ENCODE measurements around the gene SACS. TPM values are rescaled to one million over a fixed set of nuclear protein-coding genes. Genes with fewer than 3 reads are reported as not detected.

The SACS gene
- total and polyA plus RNA-seq, 2 donors (not counting 3 experiments of a cell fraction or from before 2014, with no cell fraction given), result 14.8 to 72.7 TPM

DNA sequence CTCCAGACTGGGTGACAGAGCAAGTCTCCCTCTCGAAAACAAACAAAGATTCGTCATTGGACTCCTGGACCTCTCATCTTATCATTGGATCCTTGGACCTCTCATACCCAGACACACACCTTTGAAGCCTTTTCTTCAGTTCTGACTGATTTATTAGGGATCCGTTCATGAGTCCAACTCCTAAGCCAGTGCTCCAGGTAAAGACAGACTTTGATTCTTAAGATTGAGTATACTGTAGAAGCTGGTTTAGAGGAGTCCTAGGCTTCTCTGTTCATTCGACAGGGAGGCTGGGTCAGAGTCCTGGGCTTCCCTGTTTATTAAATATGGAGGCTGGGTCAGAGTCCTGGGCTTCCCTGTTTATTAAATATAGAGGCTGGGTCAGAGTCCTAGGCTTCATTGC, 38.7 kb downstream of the SACS start:
- CTCF ChIA-PET, result no interaction called here
- dilution Hi-C loops (cut with MboI; ENCODE audit: extremely low pct_ligation_motif_present, low sequenced_read_pairs), result no loop called here

More for the DNA sequence above, 38.7 kb downstream of the SACS start:
- no peak for DNase-seq (ENCODE audit: low read depth, low spot score)
- BruUV-seq (replicated peaks), result no TSS peak
- Histone ChIP-seq H3K4me3 (replicated peaks in 1 of 3; ENCODE audit: insufficient read depth in 1 of 3, low read depth in 1 of 3, low read length in 3 of 3) (no peak overlapping the region), H3K4me1 (ENCODE audit: control insufficient read depth, extremely low read depth, insufficient read depth, low read length) (no peaks in the 10 kb centered on the region), H3K27me3 (ENCODE audit: control insufficient read depth in 2 of 2, insufficient read depth in 2 of 2, low read length in 2 of 2) (no peaks in the 10 kb centered on the region), H4K20me1 (replicated peaks; ENCODE audit: control insufficient read depth, extremely low read depth, insufficient read depth, low read length) (no peaks in the 10 kb centered on the region), H3K36me3 (ENCODE audit: control insufficient read depth in 2 of 2, extremely low read depth in 1 of 2, insufficient read depth in 2 of 2, low read length in 2 of 2) (no peaks in the 10 kb centered on the region), H3K9me3 (replicated peaks; ENCODE audit: control insufficient read depth, insufficient read depth, low read length) (no peaks in the 10 kb centered on the region), H3K27ac (ENCODE audit: insufficient read depth, low read depth, low read length) (no peak overlapping the region), H3K9me1 (replicated peaks; ENCODE audit: control insufficient read depth, extremely low read depth, insufficient read depth, low read length) (no peaks in the 10 kb centered on the region), H3K79me2 (ENCODE audit: control insufficient read depth, insufficient read depth, low read length) (no peaks in the 10 kb centered on the region), H3K4me2 (ENCODE audit: insufficient read depth, low read length) (no peak overlapping the region), H2AFZ (ENCODE audit: low read depth, low read length) (no peak overlapping the region), H3K9ac (replicated peaks; ENCODE audit: extremely low read depth, insufficient read depth, low read length) (no peak overlapping the region)
- FAIRE-seq, result no peak
- POLR2A ChIA-PET, result no interaction called here
- intact Hi-C loops (cut with micrococcal nuclease), result no loop called here
- TF ChIP-seq JUN (IDR thresholded peaks at IDR 0.05; ENCODE audit: borderline replicate concordance, insufficient read depth, insufficient read length, low read depth) (no peak), FOS (IDR thresholded peaks at IDR 0.05; ENCODE audit: borderline replicate concordance, insufficient read depth, low read length) (no peak), EZH2 (IDR thresholded peaks at IDR 0.05; ENCODE audit: borderline replicate concordance, low read depth, low read length, severe bottlenecking) (no peak), POLR2AphosphoS5 (IDR thresholded peaks at IDR 0.05; ENCODE audit: insufficient read depth, low read depth, low read length) (no peak), MYC (IDR thresholded peaks at IDR 0.05; ENCODE audit: low read depth, low read length) (no peak), GATA2 (IDR thresholded peaks at IDR 0.05; ENCODE audit: insufficient read depth, insufficient read length, low read depth, low read length) (no peak), POLR2A (IDR thresholded peaks at IDR 0.05; ENCODE audit: low read depth, low read length) (no peak)
- TF ChIP-seq, protein P1, sequence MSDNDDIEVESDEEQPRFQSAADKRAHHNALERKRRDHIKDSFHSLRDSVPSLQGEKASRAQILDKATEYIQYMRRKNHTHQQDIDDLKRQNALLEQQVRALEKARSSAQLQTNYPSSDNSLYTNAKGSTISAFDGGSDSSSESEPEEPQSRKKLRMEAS (IDR thresholded peaks at IDR 0.05; ENCODE audit: insufficient read depth, insufficient read length), result no peak
- TF ChIP-seq, protein P2, sequence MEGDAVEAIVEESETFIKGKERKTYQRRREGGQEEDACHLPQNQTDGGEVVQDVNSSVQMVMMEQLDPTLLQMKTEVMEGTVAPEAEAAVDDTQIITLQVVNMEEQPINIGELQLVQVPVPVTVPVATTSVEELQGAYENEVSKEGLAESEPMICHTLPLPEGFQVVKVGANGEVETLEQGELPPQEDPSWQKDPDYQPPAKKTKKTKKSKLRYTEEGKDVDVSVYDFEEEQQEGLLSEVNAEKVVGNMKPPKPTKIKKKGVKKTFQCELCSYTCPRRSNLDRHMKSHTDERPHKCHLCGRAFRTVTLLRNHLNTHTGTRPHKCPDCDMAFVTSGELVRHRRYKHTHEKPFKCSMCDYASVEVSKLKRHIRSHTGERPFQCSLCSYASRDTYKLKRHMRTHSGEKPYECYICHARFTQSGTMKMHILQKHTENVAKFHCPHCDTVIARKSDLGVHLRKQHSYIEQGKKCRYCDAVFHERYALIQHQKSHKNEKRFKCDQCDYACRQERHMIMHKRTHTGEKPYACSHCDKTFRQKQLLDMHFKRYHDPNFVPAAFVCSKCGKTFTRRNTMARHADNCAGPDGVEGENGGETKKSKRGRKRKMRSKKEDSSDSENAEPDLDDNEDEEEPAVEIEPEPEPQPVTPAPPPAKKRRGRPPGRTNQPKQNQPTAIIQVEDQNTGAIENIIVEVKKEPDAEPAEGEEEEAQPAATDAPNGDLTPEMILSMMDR (IDR thresholded peaks at IDR 0.05; ENCODE audit: extremely low read depth in 1 of 2, insufficient read depth in 1 of 2, low read depth in 1 of 2, low read length in 2 of 2), result no peak
